Activated effector memory CD4-positive, alpha-beta T cell treated with anti-CD3 and anti-CD28 coated beads, Interleukin-2, amount 50 U/mL, for 16 hours (primary cell): ENCODE measurements around the gene DNAH17.

Experiments used
- DNase-seq: peaks from one replicate; pipeline ENCODE4 v3.0.0-alpha.2; 2020

Gene DNAH17

DNA sequence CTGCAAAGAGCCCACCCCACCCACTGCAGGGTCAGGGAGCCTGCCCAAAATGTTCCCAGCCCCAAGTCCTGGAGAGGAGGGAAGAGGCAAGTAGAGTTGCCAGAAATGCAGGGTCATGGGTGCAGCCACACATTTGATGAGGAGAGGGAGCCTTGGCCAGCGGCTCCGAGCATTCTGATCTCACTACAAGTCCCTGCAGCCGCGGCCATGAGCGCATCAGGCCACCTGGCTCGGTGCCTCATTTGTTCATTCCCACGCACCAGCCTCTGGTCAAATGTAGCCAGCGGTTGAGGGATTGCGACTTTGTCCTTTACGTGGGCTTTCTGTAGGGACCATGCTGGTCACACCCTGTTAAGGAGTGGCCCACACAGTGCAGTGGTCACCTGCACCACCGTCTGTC, 150.1 kb downstream of the DNAH17 start:
- DNase-seq, result no peak

DNA sequence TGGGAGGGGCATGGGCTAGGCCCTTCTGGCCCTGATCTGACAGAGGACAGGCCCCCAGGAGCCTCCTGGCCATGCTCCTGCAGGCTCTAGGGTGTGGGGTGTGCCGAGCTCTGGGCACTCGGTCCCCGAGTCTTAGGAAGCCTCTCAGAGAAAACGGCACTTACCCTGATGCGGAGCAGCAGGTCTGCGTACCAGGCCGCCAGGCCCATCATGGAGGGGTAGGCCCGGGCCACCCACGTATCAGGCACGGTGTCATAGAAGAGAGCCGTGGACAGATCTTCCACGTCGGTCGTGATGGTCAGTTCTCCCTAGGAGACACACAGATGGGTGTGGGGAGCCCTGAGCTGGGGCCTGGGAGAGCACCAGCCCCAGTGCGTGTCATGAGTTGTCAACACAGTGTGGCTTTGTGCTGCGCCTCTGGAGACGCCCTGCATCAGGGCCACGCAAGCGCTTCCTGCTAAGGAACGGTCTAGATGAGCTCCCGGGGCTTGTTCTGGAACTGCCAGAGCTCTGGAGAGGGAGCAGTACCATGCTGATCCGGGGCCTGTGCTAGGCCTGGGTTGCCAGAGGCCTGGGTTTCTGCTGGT, 150.8 kb downstream of the DNAH17 start:
- DNase-seq, result no peak

GRCh38 chr17:78425429-78425828, 151.8 kb downstream of the DNAH17 start:
- no peak for DNase-seq

DNA sequence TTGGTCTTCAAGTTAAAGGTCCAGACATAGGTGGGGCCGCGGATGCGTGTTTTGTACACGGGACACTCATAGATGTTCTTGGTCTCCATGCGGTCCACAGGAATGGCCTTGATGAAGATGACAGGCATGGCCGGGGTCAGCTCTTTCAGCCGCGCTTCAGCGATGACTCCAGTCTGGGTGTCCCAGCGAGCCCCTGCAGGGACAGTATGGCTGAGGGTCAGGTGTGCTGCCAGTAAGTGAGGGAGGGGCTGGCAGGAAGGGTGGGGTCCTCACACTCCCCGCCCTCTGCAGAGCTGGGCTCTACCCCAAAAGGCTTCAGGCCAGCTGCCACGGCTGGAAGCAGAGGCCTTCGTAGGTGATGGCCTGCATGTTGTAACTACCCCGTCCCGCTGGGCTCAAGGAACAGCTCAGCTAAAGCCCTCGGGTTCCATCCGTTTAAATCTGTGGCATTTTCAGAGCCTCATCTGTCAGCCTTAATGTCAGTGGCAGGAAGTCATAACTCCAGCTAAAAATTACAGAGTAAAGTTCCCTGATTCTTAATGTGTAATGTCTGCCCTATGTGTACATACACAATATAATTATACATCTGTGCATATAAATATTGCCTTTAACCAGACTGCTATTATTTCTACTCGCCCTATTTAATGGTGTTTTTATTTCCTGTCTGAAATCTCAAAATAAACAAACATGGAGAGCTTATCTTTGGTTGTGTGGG, 153.1 kb downstream of the DNAH17 start:
- no peak for DNase-seq

GRCh38 chr17:78422872-78423588, 154.2 kb downstream of the DNAH17 start:
- no peak for DNase-seq

DNA sequence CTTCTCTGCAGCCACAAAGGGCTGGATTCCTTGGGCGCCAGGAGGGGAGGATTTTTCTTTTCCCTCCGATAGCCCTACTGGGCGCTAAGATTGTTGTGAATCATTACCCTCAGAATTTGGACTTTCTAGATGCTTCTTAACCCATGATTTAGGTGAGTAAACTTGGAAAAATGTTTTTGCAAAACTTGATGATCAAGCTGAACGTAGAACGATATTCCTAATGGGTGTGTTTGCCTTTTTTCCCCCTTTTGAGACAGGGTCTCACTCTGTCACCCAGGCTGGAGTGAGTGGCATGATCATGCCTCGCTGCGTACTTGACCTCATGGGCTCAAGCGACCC, 155.0 kb downstream of the DNAH17 start:
- DNase-seq, result no peak

GRCh38 chr17:78421534-78422266, 155.5 kb downstream of the DNAH17 start:
- DNase-seq, result peak; percentile 91

DNA sequence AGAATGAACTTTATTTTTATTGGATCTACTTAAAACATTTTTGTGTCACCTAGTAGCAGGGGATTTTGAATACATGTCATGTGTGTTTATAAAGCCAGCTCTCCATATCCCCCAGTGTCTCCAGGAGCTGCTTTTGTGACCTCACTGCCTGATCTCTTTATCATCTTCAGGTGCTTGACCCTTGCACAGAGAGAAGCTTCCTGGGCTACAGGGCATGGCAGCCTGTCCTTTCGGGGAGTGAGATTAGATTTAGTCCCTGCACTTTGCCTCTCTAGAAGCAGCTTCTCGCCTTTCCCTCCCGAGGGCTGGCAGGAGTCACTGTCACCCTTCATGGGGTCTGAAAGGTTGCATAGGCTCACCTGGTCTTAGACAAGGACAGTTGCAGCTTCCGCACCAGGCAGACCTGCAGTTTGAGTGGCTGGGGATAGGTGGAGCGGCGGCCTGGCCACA, 156.1 kb downstream of the DNAH17 start:
- DNase-seq, result no peak

DNA sequence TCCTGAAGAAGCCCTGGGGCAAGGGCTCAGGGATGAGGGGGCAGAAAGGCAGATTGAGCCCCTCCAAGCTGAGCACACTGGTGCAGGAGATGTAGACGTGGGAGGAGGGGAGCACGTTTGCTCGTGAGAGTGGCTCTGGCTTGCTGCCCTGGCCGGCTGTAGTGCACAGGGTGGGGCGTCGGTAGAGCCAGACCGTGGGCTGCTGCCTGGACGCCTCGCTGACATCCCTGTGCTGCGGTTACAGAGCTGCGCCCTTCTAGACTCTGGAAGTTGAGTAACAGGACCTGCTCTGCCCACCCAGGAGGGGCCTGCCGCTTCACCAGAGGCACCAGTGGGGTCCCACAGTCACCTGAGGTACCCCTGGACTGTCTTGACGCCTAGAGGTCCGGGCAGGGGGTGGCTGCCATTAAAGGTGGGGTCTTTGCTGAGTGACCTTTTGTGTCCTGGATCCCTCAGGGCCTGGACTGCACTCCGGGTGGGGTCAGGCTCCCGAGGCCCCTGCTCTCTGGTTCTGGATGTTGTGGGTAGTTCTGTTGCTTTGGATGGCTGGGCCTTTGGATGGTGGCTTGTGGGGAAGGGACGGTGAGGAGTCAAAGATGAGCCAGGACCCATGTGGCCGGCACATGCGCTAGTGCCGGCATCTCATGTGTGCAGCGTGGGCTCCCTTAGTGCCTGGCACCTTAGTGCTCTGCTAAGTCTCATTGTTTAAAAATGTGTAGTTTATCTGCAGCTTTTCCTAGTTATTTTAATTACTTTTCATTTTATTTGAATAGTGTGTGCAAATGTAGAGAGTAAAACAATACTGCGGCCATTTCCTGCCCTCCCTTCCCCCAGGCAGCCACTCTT, 157.0 kb downstream of the DNAH17 start:
- no peak for DNase-seq

- DNase-seq, result no peak
Observed at GRCh38 chr17:78418326-78419026, 158.7 kb downstream of the DNAH17 start.

- DNase-seq, result no peak
Observed at GRCh38 chr17:78417531-78417909, 159.7 kb downstream of the DNAH17 start.

DNA sequence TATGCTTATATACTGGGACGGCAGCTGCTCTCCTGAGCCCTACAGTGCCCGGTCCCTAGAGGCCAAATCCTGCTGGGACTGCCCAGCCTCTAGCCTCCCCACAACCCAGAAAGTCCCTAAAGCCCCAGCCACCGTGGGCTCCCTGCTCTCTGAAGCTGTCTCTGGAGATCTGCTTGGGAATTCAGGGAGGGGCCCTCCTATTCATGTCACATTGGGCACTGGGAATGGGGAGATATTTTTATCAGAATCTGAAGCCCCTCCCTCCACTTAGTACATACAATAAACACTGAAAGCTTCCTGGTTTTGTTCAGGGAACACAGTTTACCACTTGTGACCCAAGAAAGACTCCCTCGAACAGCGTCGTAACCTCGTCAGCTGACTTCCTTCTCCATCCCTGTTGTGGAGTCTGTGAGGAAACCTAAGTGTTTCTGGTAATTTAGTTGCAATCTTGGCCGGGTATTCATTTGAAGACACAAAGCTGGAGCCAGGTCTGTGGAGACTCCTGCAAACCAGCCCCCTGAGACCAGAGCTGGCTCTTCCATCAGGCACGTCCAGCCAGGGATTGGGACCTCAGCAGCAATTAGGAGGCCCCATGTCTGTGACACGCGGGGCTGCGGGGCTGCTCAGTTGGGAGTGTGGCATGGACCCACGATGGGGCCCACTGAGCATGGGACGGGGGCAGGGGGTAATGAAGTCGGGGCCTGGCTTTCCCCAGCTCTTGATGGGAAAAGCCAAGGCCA, 160.2 kb downstream of the DNAH17 start:
- DNase-seq, result no peak

DNA sequence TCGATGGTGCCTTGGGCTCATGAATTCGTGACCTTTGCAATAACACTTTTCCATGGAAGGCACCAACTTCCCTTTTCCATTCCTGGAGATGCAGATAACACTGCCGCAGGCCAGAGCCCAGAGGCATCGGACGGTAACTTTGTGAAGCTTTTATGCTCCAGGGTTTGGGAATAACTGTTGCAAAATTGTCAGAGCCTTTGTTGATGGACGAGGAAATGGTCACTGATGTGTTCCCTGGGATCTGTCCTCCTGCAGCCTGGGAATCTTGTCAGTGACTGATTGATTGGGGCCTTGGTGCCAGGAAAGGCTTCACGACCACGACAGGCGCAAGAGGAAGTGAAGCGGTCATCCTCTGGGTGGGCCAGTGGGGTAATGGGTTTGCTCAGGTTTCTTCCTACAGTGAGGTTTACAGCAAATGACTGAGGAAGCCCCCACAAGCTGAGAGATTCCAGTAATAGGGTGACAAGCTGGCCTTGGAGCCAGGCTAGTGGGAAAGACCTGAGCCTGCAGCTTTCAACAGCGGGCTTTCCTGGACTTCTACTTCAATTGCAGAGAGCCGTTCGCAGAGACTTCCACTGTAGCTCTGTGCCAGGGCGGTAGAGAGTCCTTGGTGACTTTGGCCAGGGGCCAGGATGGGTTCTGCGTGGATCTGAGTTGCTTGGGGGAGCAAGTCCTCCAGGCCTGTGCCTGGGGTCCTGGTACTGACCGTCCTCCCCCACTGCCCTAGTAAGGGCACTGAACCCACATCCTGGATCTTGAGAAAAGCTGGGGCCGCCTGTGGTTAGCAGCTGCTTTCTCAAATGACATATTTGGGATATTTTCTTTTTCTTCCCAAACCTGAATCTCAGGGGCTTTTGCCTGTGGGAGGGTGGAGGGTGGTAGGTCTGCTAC, 161.1 kb downstream of the DNAH17 start:
- no peak for DNase-seq

GRCh38 chr17:78414178-78415162, 162.7 kb downstream of the DNAH17 start:
- peak; percentile 78 for DNase-seq

GRCh38 chr17:78412403-78412802, 164.8 kb downstream of the DNAH17 start:
- peak; percentile 66 for DNase-seq

- DNase-seq, result no peak
Observed at GRCh38 chr17:78411241-78411857, 165.8 kb downstream of the DNAH17 start.

GRCh38 chr17:78409191-78409928, 167.8 kb downstream of the DNAH17 start:
- DNase-seq, result no peak
